Breast epithelium (tissue), 4 donors: Measurements from ENCODE around the gene KLHL8. TPM values are rescaled to one million over a fixed set of nuclear protein-coding genes. Genes with fewer than 3 reads are reported as not detected.

Experiments
- DNase-seq, 2 donors: peaks; one replicate each; pipeline ENCODE4 v3.0.0-alpha.2; 2019; ENCODE audit warnings: low spot score in 2 of 2
- H3K27ac ChIP-seq, 2 donors: fragments of 200-600 bp; sonication (generic) in 1 of 2; one replicate each; pipeline ENCODE4 v1.5.1; 2016 to 2019; ENCODE audit warnings: mild to moderate bottlenecking in 1 of 2
- H3K27me3 ChIP-seq, 2 donors: fragments of 200-600 bp; sonication (generic) in 1 of 2; one replicate each; pipeline versions ENCODE4 v1.5.1 to v1.6.0; 2017 to 2019; ENCODE audit warnings: control low read depth in 1 of 2, mild to moderate bottlenecking in 1 of 2
- H3K36me3 ChIP-seq: fragments of 200-600 bp; one replicate; pipeline ENCODE4 v1.5.1; 2019
- H3K4me1 ChIP-seq, 2 donors: fragments of 200-600 bp; sonication (generic); one replicate each; pipeline ENCODE4 v1.5.1; 2016 to 2019; ENCODE audit warnings: control low read depth in 1 of 2
- H3K4me3 ChIP-seq, 3 donors: fragments of 200-600 bp; sonication (generic); 1 replicate in 2 of 3; 2 replicates in 1 of 3; pipeline ENCODE4 v1.5.1; 2016 to 2019; ENCODE audit warnings: mild to moderate bottlenecking in 3 of 3, moderate library complexity in 2 of 3
- H3K9me3 ChIP-seq, 2 donors: fragments of 200-600 bp; sonication (generic) in 1 of 2; one replicate each; pipeline ENCODE4 v1.5.1; 2016 to 2019; ENCODE audit warnings: control low read depth in 1 of 2
- CTCF ChIP-seq, 3 donors: fragments of 450-650 bp; IDR thresholded peaks; one replicate each; pipeline ENCODE4 v1.5.1; 2016 to 2017; ENCODE audit warnings: antibody characterized with exemption in 3 of 3, mild to moderate bottlenecking in 3 of 3, moderate library complexity in 3 of 3
- POLR2A ChIP-seq: fragments of 450-650 bp; IDR thresholded peaks from one replicate; pipeline ENCODE4 v1.6.1; 2016; ENCODE audit warnings: antibody characterized with exemption, mild to moderate bottlenecking, moderate library complexity
- POLR2AphosphoS5 ChIP-seq, 3 donors: sonication (generic); formaldehyde crosslinking; IDR thresholded peaks; one replicate each; pipeline ENCODE4 v1.6.1; 2017; ENCODE audit warnings: antibody characterized with exemption in 3 of 3
- intact Hi-C: fragments of 100-400 bp; cut with DNase I; formaldehyde crosslinking; loops from one replicate; pipeline ENCODE4 v1.15.1; 2023; ENCODE audit warnings: low total_unique reads
- total RNA-seq, 3 donors: library from RNA; depleted of rRNA; stranded (reverse); fragments of >200 nt; gene quantifications; one replicate each; pipeline ENCODE4 v1.1.0, GENCODE V29; 2016

The KLHL8 gene
- total RNA-seq, 3 donors from 2014 or later: 14.2 to 15.7 (median 14.6) TPM

- H3K27me3 ChIP-seq: no peaks in the 10 kb centered on the region
- no peak for DNase-seq
- no peaks in the 10 kb centered on the region for H3K4me1 ChIP-seq
- TF ChIP-seq CTCF (IDR thresholded peaks at IDR 0.05): no peak
- no peak for TF ChIP-seq POLR2AphosphoS5 (IDR thresholded peaks at IDR 0.05)
- TF ChIP-seq POLR2A: no peak
- H3K9me3 ChIP-seq: no peaks in the 10 kb centered on the region
- intact Hi-C loops: no loop called here
- no peak overlapping the region for H3K4me3 ChIP-seq
- no peaks in the 10 kb centered on the region for H3K36me3 ChIP-seq
- no peak overlapping the region for H3K27ac ChIP-seq
These were observed 79.0 kb downstream of the KLHL8 start for GRCh38 chr4:87141428-87141827.

GRCh38 chr4:87134122-87134521, 86.3 kb downstream of the KLHL8 start:
- intact Hi-C loops: no loop called here
- Histone ChIP-seq H3K27ac (no peak overlapping the region), H3K36me3 (no peaks in the 10 kb centered on the region)

GRCh38 chr4:87133183-87133582, 87.2 kb downstream of the KLHL8 start:
- Histone ChIP-seq H3K4me3 (no peak overlapping the region), H3K36me3 (no peaks in the 10 kb centered on the region), H3K4me1 (no peaks in the 10 kb centered on the region), H3K27me3 (no peaks in the 10 kb centered on the region), H3K9me3 (no peaks in the 10 kb centered on the region), H3K27ac (no peak overlapping the region)
- intact Hi-C loops: no loop called here
- DNase-seq: no peak
- no peak for TF ChIP-seq POLR2A
- no peak for TF ChIP-seq CTCF (IDR thresholded peaks at IDR 0.05)
- no peak for TF ChIP-seq POLR2AphosphoS5 (IDR thresholded peaks at IDR 0.05)

More at GRCh38 chr4:87134122-87134521, 86.3 kb downstream of the KLHL8 start:
- Histone ChIP-seq H3K9me3 (no peaks in the 10 kb centered on the region), H3K4me1 (no peaks in the 10 kb centered on the region), H3K27me3 (no peaks in the 10 kb centered on the region), H3K4me3 (no peak overlapping the region)
- TF ChIP-seq POLR2A: no peak
- TF ChIP-seq POLR2AphosphoS5 (IDR thresholded peaks at IDR 0.05): no peak
- no peak for TF ChIP-seq CTCF (IDR thresholded peaks at IDR 0.05)
- DNase-seq: no peak

GRCh38 chr4:87132035-87132434, 88.4 kb downstream of the KLHL8 start:
- no peaks in the 10 kb centered on the region for H3K27me3 ChIP-seq
- H3K4me3 ChIP-seq: no peak overlapping the region
- no peak overlapping the region for H3K27ac ChIP-seq
- no peaks in the 10 kb centered on the region for H3K9me3 ChIP-seq
- H3K4me1 ChIP-seq: no peaks in the 10 kb centered on the region
- DNase-seq: no peak
- intact Hi-C loops: no loop called here
- TF ChIP-seq POLR2A: no peak
- TF ChIP-seq CTCF (IDR thresholded peaks at IDR 0.05): no peak
- TF ChIP-seq POLR2AphosphoS5 (IDR thresholded peaks at IDR 0.05): no peak
- H3K36me3 ChIP-seq: no peaks in the 10 kb centered on the region

- no peak overlapping the region for H3K27ac ChIP-seq
- H3K9me3 ChIP-seq: no peaks in the 10 kb centered on the region
- intact Hi-C loops: no loop called here
- no peaks in the 10 kb centered on the region for H3K4me1 ChIP-seq
- H3K4me3 ChIP-seq: no peak overlapping the region
- TF ChIP-seq CTCF (IDR thresholded peaks at IDR 0.05) (no peak), POLR2AphosphoS5 (IDR thresholded peaks at IDR 0.05) (no peak), POLR2A (no peak)
- H3K36me3 ChIP-seq: peaks cover 7% of the 10 kb centered on the region
- DNase-seq: no peak
- no peaks in the 10 kb centered on the region for H3K27me3 ChIP-seq
These were observed 89.3 kb downstream of the KLHL8 start for GRCh38 chr4:87130985-87131703.
